ENCODE measurements around the gene NCF2. TPM values are rescaled to one million over a fixed set of nuclear protein-coding genes. Genes with fewer than 3 reads are reported as not detected.
"Not testable (repeated sequence)": the region's sequence is repeated elsewhere in the genome, so short reads cannot be mapped to it uniquely, and the experiment has no call there.

NCF2 gene
- total RNA-seq, 1 donor from 2014 or later: not detected

- no peaks in the 10 kb centered on the region for H3K27me3 Mint-ChIP-seq (ENCODE audit: low read depth)
- no peak overlapping the region for H3K4me3 Mint-ChIP-seq
- no peaks in the 10 kb centered on the region for H3K9me3 Mint-ChIP-seq
- TF ChIP-seq CTCF (conservative IDR thresholded peaks at IDR 0.05): no peak
- H3K4me1 Mint-ChIP-seq: no peaks in the 10 kb centered on the region
- no peaks in the 10 kb centered on the region for H3K36me3 Mint-ChIP-seq (ENCODE audit: low read depth)
- no peak for DNase-seq (ENCODE audit: low read depth, low spot score)
- no peak overlapping the region for H3K27ac Mint-ChIP-seq (ENCODE audit: unreplicated experiment)
These were observed 30.1 kb upstream of the NCF2 start for GRCh38 chr1:183620311-183620710.

DNA sequence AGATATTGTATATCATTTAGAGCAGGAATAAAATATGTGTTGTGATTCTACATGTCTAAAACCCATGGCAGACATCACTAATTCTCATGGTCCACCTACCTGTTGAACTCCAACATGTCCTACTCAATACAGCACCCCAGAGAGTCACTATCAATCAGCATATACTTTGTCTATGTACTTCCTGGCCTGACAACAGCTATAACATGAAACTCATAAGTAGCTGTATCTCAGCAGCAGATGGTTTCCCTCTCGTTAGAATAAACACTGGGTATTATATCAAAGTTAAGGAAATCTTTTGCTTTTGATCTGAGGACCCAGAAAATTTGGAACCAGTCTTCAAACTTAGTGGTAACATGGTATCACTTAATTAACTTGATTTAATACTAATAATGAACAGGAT lies 29.5 kb upstream of the NCF2 start:
- H3K36me3 Mint-ChIP-seq (ENCODE audit: low read depth): no peaks in the 10 kb centered on the region
- H3K4me1 Mint-ChIP-seq: no peaks in the 10 kb centered on the region
- no peaks in the 10 kb centered on the region for H3K9me3 Mint-ChIP-seq
- no peak for DNase-seq (ENCODE audit: low read depth, low spot score)
- H3K27me3 Mint-ChIP-seq (ENCODE audit: low read depth): no peaks in the 10 kb centered on the region
- TF ChIP-seq CTCF (conservative IDR thresholded peaks at IDR 0.05): no peak
- no peak overlapping the region for H3K27ac Mint-ChIP-seq (ENCODE audit: unreplicated experiment)
- H3K4me3 Mint-ChIP-seq: no peak overlapping the region

- H3K4me3 Mint-ChIP-seq; H3K27ac Mint-ChIP-seq (ENCODE audit: unreplicated experiment); DNase-seq (ENCODE audit: low read depth, low spot score); H3K4me1 Mint-ChIP-seq; H3K9me3 Mint-ChIP-seq; H3K27me3 Mint-ChIP-seq (ENCODE audit: low read depth); H3K36me3 Mint-ChIP-seq (ENCODE audit: low read depth): not testable (repeated sequence)
These were observed 27.9 kb upstream of the NCF2 start for GRCh38 chr1:183618202-183618601.

DNA sequence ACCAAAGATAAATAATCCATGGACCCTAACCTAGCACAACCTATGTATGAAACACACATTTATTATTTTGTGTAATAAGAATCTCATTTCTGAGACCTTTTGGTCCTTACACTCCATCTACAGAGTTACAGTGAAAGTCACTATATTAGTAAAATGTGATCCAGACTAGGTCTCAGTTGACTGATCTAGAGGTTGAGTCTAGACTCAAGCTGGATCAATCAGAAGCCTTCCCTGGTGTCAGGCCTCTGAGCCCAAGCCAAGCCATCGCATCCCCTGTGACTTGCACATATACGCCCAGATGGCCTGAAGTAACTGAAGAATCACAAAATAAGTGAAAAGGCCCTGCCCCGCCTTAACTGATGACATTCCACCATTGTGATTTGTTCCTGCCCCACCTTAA lies 22.7 kb upstream of the NCF2 start:
- not testable (repeated sequence) for H3K9me3 Mint-ChIP-seq; H3K27ac Mint-ChIP-seq (ENCODE audit: unreplicated experiment); DNase-seq (ENCODE audit: low read depth, low spot score); H3K4me1 Mint-ChIP-seq; H3K27me3 Mint-ChIP-seq (ENCODE audit: low read depth); H3K4me3 Mint-ChIP-seq; H3K36me3 Mint-ChIP-seq (ENCODE audit: low read depth)

DNA sequence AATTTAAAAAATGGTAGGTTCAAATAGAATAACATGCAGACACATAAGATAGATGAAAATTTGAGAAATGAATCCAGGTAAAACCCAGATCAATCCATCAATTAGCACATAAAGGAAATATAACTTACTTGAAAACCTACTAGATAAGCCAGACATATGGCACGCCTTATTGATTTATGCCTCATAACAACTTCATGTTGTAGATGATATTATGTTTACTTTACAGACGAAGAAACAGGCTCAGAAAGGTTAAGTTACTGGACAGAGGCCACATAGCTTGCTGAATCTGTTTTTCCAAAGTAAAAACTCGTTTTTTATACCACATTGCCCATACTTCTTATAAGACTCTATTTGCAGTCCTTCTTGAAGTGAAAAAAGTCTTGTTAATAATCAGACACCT lies 22.1 kb upstream of the NCF2 start:
- no peak for DNase-seq (ENCODE audit: low read depth, low spot score)
- Mint-ChIP-seq H3K4me3 (no peak overlapping the region), H3K9me3 (no peaks in the 10 kb centered on the region), H3K27me3 (ENCODE audit: low read depth) (no peaks in the 10 kb centered on the region), H3K27ac (ENCODE audit: unreplicated experiment) (no peak overlapping the region), H3K4me1 (no peaks in the 10 kb centered on the region), H3K36me3 (ENCODE audit: low read depth) (no peaks in the 10 kb centered on the region)
- no peak for TF ChIP-seq CTCF (conservative IDR thresholded peaks at IDR 0.05)

- Mint-ChIP-seq H3K36me3 (ENCODE audit: low read depth) (no peaks in the 10 kb centered on the region), H3K4me3 (no peak overlapping the region), H3K9me3 (no peaks in the 10 kb centered on the region), H3K27ac (ENCODE audit: unreplicated experiment) (no peak overlapping the region), H3K4me1 (no peaks in the 10 kb centered on the region), H3K27me3 (ENCODE audit: low read depth) (no peaks in the 10 kb centered on the region)
- DNase-seq (ENCODE audit: low read depth, low spot score): no peak
- TF ChIP-seq CTCF (conservative IDR thresholded peaks at IDR 0.05): no peak
These were observed 20.8 kb upstream of the NCF2 start for GRCh38 chr1:183611021-183611420.

Data from neural crest cell (in vitro differentiated cells).